GM12864 (cell line): ENCODE data around the gene NATD1.

ENCODE experiments used
- DNase-seq: peaks from one replicate; pipeline ENCODE4 v3.0.0-alpha.2; 2011; ENCODE audit warnings: low read depth
- H3K4me3 ChIP-seq: 2 replicates; pipeline ENCODE4 v1.5.1; 2011; ENCODE audit warnings: mild to moderate bottlenecking, low read depth, low read length, control low read depth
- TF ChIP-seq, protein P1 (sequence below): IDR thresholded peaks from 2 replicates; pipeline ENCODE4 v1.5.1; 2011; ENCODE audit warnings: low read depth, mild to moderate bottlenecking, moderate library complexity, low read length, control low read depth, inconsistent platforms; ENCODE audit errors: missing control alignments

Gene NATD1, protein sequence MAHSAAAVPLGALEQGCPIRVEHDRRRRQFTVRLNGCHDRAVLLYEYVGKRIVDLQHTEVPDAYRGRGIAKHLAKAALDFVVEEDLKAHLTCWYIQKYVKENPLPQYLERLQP

DNA sequence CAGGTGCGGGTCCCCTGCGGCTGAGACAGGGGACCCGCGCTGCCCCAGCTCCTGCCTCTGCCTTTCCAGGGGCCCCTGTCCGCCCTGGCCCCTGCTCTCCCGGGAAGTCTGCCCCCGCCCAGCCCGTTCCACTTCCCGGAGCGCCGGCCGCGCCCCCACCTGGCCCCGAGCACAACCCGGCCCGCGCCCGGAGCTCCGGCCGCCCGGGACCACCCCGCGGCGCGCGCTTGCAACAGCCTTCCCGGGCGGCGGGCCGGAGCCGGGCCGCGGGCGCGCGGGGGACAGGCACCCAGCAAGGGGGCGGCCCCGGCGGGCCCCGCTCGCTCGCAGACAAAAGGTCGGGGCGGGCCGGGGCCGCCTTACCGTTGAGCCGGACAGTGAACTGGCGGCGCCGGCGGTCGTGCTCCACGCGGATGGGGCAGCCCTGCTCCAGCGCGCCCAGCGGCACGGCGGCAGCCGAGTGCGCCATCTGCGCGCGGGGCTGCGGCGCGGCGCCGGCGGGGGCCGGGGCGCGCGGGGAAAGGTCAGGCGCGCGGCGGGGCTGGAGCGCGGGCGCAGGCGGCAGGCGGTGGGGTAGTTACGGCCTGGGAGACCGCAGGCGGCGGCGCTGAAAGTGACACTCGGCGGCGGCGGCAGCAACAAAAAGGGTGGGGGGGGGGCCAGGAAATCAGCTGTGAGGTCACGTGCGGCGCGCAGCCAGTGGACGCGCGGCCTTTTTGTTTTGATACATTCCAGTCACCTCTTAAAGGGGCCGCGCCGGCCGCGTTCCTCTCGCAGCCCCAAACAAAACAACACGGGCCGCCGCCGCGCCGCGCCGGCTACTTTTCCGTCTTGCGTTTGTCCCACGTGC, at the start of gene NATD1:
Gene NATD1 (minus strand): TSS at position 615 of the 850 bp plus-strand sequence. CDS start 146 bp downstream, at position 469.
- DNase-seq, result peak; percentile 47
- TF ChIP-seq, protein P1, sequence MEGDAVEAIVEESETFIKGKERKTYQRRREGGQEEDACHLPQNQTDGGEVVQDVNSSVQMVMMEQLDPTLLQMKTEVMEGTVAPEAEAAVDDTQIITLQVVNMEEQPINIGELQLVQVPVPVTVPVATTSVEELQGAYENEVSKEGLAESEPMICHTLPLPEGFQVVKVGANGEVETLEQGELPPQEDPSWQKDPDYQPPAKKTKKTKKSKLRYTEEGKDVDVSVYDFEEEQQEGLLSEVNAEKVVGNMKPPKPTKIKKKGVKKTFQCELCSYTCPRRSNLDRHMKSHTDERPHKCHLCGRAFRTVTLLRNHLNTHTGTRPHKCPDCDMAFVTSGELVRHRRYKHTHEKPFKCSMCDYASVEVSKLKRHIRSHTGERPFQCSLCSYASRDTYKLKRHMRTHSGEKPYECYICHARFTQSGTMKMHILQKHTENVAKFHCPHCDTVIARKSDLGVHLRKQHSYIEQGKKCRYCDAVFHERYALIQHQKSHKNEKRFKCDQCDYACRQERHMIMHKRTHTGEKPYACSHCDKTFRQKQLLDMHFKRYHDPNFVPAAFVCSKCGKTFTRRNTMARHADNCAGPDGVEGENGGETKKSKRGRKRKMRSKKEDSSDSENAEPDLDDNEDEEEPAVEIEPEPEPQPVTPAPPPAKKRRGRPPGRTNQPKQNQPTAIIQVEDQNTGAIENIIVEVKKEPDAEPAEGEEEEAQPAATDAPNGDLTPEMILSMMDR, result no peak
- peak within 1 kb of the TSS; percentile 54 for H3K4me3 ChIP-seq

DNA sequence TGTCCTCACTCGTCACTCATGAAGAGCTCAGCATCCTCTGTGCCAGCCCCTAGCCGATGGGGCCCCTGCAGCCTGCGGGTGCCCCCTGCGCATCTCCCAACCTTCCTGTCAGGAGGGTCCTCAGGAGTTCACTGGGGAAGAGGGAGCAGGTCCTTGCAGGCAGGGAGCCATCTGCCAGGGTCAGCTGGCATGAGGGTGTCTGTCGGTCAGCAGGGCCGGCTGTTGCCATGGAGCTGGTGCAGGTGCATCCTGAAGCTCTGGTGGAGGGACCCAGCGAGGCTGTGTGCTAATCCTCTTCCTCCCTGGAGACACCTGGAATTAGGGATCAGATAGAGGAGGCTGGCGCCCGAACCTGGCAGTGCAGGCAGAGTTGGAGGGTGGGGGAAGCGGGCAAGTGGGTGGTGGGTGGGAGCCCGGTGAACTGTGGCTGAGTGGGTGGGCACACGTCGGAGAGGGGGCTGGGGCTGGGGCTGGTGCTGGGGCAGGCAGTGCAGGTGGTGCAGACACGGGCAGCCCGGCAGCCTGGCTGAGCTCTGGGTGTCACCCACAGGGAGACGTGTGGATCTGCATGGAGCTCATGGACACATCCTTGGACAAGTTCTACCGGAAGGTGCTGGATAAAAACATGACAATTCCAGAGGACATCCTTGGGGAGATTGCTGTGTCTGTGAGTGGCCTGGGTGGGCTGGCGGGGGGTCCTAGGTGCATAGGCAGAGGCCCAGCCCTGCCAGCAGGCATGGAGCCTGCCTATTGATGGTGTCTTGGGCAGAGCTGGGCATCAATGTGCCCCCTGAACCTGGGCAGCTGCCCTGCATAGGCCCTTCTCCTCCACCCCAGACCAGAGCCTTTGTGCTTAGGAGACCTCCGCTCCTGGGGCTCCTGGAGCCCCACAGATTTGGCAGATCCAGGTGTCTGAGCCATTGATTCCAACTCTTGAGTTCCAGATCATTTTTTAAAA, 48.7 kb upstream of the NATD1 start:
- H3K4me3 ChIP-seq, result no peak overlapping the region
- DNase-seq, result no peak

DNA sequence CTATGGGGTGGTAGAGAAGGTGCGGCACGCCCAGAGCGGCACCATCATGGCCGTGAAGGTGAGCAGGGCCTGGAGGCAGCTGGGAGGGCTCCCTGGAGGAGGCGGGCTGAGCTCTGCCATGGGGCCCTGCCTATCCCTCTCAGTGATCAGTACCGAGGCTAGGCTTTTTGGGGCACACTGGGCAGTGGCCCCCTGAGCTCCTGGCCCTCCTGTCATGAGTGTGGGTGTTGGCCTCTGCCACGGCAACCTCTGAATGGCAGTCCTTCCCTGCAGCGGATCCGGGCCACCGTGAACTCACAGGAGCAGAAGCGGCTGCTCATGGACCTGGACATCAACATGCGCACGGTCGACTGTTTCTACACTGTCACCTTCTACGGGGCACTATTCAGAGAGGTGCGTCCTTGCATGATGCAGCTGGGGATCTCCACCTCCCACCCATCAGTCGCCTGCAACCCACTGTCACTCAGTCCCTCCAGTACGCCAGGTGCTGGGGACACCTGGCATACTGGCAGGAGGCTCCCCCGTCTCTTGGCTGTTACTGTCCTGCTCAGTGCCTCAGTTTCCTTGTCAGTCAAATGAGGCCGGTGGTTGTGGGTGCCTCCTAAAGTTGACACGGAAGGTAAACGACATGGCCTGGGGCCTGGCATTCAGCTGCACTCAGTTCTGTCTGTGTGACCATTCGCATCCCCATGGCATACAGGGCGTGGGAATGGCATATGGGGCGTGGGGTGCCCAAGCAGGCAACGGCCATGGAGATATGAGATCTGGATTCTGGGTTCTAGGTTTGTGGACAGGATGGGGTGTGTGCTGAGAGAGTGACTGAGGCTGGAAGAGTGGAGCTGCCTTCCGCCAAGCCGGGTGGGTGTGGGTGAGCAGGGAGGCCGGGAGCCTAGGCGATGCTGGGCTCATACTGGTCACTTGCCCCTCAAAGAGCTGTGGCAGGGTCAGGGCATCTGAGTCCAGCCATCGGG, 47.7 kb upstream of the NATD1 start:
- no peak for DNase-seq
- H3K4me3 ChIP-seq, result no peak overlapping the region
- TF ChIP-seq, protein P1, result no peak

More for the DNA sequence above, 48.7 kb upstream of the NATD1 start:
- TF ChIP-seq, protein P1, result no peak

DNA sequence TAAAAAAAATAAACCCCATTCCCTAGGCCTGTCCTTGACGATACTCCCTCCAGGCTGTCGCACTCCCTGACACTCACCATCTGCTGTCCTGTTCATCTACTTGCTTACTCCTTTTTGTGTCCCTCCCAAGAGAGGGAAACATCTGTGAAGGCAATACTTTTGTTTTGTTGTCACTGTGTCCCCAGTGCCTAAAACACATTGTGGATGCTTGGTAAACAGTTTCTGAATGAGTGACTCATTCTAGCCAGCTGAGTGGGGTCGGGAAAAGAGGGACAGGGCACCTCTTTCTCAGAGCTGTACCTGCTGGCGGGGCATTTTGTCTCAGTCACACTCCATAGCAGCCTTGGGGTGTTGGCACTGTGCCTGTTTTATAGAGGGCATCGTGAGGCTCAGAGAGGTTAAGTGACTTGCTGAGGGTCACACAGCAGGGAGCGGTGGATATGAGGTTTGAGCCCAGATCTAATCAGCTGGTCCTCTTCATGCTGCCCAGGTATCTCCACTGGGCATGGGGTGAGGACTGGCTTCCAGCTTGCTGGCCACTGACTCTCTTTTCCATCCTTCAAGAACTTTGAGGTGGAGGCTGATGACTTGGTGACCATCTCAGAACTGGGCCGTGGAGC, 46.9 kb upstream of the NATD1 start:
- DNase-seq, result no peak
- TF ChIP-seq, protein P1, result no peak
- H3K4me3 ChIP-seq, result no peak overlapping the region

DNA sequence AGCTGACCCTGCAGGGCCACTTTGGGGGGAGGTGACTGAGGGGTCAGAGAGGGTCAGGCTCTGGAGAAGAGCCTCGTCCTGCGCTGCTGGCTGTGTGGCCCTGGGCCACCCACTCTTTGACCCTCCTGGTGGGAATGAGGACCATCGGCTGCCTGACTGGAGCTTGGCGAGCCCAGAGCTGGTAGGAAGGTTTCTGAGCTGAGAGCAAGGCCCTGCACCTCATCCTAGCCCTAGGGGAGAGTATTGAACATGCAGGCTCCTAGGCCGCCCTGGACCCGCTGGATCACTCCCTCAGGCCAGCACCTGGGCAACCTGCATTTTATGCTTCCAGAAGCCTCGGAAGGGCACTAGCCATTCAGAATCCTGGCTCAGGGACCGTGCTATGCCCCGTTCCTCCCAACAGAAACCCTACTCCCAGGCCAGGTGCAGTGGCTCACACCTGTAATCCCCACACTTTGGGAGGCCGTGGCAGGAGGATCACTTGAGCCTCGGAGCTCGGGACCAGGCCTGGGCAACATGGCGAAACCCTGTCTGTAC, 45.8 kb upstream of the NATD1 start:
- TF ChIP-seq, protein P1, result no peak
- H3K4me3 ChIP-seq, result no peak overlapping the region
- no peak for DNase-seq
